GM18498 (cell line): ENCODE results near the gene FRAS1.
"Not testable (repeated sequence)": the region's sequence is repeated elsewhere in the genome, so short reads cannot be mapped to it uniquely, and the experiment has no call there.

Source experiments
- ATAC-seq: cut with Tn5 transposase; IDR thresholded peaks from one replicate; pipeline ENCODE4 v1.9.1; 2021; ENCODE audit warnings: mild to moderate bottlenecking, moderate library complexity; ENCODE audit not compliant: unreplicated experiment

The FRAS1 gene

DNA sequence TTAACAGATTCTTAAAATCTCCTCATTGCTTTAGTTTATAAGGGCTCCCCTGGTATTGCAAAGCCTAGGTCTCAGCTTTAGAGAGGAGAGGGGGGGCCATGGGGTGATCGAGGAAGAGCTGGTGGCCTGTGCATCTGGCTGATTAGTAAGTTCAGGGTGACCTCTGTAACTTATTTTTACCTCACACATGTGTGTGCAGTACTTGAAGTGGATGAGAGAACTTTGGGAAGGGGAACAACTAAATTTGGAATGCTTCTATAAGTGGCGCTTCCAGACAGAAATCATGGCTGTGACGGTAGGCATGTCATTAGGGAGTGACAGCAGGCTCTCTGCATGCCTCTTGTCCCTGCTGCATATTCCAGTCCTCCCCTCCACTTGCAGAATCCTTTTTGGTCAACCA, 41.9 kb downstream of the FRAS1 start:
- no peak for ATAC-seq

DNA sequence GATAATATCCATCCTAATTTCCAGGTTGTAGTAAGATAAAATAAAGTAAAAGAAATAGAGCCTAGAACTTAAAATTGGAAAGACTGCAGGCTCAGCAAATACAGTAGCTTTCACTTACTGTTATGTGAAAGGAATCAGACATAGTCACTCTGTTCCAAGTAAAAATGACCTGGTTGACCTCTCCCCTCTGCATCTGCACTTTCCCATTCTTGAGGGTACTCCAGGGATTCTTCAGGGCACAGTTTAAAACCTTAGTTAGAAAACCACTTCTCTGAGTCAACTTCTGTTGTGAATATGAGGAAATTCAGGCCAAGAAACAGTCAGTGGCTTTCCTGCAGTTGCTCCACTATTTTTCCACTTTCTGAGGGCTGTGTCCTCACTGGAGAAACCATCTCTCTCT, 42.9 kb downstream of the FRAS1 start:
- no peak for ATAC-seq

DNA sequence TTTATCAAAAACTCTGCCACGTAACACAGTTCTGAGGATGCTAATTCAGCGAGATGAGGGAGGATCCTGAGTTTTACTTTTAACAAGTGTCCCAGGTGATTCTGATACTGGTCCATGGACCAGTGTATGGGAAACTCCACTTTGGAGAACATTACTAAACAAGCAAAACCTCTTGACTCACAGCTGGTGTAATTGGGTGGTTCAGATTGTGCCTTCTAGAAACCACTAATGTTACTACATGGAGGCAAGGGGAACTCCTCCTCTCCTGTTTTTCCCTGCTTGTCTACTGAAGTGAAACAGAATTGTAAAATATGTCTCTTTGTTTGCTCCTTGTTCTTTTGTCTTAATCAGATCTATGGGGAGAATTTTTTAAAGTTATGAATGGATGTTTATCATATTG, 62.6 kb downstream of the FRAS1 start:
- ATAC-seq: no peak

DNA sequence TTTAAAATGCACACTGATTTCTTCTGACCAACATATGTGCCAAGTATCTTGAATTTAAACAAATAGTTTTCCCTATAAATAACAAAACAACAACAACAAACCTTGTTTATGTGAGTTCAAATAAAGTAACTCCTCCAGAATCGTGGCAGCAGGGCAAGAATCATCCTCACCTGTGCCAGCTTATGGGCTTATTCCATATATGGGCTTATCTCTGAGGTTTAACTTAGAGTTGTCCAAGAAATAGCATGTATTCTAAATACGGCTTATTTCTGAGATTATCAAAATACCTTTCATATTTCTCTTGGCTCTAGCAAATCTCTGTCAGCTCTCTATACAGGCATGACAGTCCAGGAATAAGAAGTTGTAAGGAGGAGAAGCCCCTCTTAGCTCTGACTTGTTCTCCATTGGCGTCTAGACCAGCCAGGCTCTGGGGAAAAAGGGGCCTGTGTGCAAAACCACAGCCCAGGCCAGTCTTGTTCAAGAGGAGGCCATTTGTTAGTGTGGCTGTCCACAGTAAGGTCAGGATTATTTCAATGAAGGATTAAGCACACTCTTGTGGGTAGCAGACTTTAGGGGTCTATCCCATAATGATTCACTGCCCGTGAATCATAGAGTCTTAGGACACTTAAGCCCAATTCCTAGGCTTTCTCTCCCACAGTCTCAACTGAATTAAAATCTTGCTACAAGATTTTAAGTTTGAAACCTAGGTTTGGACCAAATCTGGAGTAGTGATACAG, 63.2 kb downstream of the FRAS1 start:
- ATAC-seq: no peak

DNA sequence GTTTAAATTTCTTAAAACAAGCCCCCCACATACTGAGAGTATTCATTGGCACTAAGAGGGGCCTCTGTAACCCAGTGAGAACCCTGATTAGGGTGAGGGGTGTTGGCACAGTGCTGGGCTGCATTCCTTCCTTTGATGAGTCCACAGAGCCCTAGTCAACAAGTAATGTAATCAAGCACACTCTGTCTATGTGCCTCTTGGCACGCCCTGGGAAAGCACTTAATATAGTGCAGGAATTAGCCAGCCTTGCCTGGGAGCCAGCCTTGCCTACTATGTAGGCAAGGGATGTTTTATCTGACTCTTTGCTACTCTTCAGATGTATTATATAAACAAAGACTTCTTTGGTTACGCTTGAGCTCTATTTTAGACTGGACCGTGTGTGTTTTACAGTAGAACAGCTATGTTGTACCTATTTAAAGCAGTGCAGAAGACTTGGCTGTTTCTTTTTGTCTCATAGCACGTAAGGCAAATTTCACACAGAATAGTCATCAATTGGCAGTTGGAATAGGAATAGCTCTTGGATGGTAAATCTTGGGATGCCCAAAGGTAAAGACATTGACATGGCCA, 64.3 kb downstream of the FRAS1 start:
- no peak for ATAC-seq

DNA sequence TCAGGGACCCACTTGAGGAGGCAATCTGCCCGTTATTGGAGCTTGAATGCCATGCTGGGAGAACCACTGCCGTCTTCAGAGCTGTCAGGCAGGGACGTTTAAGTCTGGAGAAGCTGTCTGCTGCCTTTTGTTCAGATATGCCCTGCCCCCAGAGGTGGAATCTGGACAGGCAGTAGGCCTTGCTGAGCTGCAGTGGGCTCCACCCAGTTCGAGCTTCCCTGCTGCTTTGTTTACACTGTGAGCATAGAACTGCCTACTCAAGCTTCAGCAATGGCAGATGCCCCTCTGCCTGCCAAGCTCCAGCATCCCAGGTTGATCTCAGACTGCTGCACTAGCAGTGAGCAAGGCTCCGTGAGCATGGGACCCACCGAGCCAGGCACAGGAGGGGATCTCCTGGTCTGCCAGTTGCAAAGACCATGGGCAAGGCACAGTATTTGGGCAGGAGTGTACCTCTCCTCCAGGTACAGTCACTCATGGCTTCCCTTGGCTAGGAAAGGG, 68.8 kb downstream of the FRAS1 start:
- ATAC-seq: not testable (repeated sequence)

DNA sequence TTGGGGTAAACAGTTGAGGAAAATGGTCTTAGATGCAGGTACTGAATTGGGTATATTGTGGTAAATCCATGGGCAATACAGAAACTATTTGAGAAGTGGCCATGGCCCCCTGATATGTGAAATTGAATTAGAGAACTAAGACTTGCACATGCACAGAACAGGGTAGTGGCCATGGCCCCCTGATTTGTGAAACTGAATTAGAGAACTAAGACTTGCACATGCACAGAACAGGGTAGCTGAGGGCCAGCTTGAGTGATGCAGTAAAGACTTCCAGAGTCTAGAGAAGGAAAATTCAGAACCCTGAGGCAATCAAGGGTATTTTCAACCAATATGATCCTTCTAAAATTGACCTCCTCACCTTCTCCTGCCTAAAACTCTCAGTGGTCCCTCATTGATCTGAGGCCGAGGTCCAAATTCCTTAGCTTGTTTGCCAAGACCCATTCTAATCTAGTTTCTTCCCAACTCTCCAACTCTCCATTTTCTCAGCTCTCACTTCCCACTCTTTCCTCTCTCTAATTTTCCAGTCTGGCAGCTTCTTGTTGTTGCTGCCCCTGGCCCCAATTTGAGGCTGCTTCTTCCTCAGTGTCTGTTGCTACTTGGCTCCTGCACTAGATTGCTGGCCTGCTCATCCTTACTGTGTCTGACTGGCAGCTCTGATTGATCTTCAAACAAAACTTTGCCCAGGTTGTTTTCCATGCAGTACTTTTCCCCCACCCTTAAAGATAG, 72.4 kb downstream of the FRAS1 start:
- no peak for ATAC-seq

DNA sequence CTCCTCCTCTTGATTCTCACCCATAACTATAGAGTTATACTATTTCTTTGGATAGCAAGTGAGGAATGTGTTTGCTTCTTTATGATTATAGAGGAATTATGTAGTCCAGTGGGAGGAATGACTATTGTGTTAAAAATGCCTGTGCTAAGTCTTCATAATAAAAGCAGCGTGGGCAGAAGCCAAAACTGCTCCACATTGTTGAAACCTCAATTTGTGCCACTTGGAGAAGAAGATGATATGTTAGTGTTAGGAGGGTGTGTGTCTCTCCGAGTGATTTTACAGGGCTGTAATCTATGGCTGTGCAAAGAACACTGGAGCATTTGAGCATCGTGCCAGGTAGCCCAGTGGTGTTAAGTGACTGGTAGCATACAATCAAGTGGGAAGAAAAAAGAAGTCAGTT, 74.3 kb downstream of the FRAS1 start:
- ATAC-seq: no peak

DNA sequence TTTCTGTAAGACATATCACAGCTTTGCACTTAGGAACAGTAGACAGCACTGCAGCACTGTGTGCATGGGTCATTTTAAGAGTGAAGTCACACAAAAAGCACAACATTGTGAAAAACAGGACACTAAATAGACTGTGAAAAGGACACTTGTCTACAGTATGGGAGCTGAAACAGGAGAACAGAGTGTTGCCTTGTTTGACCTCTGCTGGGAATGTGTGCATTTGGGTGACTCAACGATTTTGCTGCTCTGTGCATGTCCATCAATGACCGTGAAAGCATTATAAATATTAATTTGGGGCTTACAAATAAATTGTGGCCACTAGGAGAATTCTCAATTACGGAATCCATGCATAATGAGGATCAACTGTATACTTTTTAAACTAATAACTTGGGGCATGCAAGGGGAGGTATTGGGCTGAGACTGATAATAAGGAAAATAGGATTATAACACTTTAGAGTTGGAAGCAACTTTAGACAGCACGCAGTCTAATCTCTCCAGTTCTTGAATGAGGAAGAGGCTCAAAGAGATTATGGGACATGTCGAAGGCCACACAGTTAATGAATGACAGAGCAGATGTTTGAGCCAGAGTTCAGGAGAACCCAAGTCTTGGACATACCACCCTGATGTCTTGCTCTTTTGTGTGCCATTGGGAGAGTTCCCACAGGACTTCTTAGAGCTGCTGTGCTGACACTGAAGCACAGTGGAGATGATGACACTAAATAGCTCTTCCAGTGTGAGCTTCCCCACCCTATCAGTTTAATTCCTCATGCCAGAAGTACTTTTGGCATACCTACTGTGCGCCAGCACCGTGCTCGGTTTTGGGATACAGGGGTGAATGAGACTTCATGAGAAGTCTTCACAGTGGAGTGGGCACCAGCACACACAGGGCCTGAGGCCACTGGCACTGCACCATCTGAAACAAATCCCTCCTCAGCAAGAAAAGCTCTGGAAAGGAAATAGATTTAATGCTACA, 79.3 kb downstream of the FRAS1 start:
- ATAC-seq: no peak

DNA sequence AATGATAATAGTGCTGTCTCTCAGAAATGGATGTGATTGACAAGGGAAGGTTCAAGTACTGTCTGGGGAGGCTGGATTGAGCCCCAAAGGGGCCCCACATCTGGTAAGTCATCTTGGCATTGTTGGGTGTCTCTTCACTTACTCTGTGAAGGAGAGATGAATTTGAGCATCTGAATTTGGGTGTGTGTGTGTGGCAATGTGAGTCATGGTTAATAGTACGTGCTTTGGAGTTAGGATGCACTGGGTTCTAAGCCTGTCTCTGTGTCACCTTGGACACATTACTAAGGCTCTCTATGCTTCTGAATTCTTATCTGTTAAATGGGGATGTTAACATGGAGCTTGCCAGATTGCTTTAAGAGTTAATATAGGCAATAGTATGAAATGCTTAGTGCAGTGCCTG, 80.4 kb downstream of the FRAS1 start:
- ATAC-seq: no peak

DNA sequence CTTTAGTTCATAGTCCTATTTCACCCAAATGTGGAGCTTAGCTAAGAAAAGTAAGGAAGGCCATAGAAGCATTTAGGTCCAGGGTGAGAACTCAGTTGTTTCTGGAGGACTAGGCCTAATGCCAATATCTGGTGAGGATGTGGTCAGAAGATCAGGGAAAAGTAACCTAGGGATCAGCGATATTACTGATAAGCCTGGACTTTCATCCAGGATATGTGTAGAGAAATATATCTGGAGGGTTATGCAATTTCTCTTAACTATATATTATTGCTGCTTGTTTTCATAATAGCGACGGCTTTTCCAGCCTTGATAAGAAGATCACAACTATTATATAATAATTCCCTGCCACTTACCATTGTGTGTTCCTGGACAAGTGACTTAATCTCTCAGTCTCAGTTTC, 81.1 kb downstream of the FRAS1 start:
- no peak for ATAC-seq

DNA sequence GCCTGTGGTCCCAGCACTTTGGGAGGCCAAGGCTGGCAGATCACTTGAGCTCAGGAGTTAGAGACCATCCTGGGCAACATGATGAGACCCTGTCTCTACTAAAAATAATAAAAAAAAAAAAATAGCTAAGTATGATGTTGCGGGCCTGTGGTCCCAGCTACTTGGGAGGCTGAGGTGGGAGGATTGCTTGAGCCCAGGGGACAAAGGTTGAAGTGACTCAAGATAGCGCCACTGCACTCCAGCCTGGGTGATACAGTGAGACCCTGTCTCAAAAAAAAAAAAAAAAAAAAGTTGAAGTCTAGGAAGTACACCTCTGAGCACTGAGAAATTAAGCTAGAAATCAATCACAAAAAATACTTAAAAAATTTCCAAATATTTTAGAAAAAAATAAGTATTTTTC, 86.5 kb downstream of the FRAS1 start:
- no peak for ATAC-seq

DNA sequence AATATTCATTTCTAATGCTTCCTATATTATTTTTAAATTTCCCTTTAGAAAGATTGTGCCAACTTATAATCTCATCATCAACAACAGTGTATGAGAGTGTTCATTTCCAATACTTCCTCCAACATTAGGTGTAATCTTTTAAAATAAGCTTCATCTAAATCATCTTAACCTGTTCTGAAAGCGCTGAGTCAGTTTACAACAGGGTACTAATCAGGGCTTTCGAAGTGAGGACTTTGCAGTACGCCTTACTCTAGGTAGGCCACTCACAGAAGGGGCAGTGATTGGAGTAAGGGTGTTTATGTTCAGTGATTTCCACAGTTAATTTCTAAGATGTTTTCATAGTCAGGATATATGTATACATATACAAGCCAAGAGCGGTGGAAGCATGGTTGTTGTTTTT, 87.9 kb downstream of the FRAS1 start:
- ATAC-seq: no peak

DNA sequence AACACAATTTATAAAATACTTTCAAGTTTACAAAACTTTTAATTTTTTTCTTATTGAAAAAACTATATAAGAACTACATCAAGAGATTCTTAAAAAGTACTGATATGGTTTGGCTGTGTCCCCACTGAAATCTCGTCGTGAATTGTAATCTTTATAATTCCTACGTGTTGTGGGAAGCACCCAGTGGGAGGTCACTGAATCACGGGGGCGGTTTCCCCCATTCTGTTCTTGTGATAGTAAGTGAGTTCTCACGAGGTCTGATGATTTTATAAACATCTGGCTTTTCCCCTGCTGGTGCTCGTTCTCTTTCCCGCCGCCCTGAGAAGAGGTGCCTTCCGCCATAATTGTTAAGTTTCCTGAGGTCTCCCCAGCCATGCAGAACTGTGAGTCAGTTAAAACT, 88.5 kb downstream of the FRAS1 start:
- ATAC-seq: no peak

DNA sequence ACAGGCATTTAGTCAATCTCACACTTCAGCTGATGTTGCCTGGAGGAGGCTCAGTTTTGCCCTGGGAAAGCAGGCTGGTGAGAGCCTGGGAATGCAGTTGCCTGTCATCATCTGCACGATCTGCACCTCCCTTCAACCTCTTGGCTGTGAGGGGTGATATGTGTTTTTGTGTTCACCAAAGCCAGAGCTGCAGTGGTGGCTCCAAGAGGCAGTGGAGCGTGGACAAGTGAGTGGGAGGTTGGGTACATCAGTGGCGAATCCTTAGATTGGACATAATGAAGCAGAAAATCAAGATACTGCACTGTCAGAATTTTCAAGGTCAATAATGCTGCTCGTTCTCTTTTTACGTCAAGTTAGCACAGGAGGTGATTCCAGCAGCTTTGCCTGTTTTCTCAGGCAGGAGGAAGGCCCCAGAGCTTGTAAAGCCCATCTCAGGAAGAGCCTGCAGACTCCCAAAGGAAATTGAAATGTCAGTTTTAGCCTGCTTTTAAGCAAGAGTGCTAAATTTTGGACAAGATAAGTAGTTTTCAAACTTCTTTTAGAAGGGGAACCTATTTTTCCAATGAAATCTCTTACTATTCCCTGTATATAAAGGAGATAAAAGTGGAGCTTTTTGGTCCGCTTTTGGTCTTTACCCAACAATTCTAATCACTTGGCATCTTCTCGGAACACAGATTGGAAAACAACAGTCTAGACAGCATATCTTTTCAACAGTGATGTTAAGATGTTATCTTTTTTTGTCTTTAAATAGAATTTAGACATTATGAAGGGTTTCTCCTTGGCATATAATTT, 92.8 kb downstream of the FRAS1 start:
- ATAC-seq: no peak

DNA sequence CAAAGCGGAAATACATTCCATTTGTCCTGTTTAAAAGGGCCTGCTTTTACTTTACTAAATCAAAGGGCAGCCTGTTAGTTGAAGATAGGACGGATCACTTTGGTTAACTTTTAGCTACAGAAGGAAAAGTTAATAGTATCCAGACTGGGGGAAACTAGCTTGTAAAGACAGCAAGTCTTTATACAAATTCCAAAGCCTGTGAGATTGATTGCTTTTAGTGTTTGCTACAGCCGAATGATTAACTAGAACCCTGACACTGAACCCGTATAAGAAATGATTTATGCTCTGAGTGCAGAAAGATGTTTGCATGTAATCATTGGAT, 93.4 kb downstream of the FRAS1 start:
- ATAC-seq: no peak

DNA sequence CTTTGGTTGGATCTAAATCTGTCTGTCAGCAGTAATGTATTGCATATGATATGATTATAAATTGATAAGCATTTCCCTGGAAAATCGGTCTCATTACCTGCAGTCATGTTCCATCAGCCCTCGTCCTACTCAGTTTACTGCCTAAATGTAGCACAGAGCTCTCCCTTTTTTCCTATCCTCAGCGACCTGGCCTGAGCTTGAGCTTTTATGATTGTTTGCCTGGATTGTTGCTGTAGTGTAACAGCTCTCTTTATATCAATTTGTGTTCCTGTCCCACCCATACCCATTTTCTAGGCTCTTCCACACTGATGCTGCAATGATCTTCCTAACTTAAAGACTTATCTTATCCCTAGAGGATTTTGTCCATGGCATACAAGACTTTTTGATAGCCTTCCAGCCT, 95.7 kb downstream of the FRAS1 start:
- no peak for ATAC-seq

DNA sequence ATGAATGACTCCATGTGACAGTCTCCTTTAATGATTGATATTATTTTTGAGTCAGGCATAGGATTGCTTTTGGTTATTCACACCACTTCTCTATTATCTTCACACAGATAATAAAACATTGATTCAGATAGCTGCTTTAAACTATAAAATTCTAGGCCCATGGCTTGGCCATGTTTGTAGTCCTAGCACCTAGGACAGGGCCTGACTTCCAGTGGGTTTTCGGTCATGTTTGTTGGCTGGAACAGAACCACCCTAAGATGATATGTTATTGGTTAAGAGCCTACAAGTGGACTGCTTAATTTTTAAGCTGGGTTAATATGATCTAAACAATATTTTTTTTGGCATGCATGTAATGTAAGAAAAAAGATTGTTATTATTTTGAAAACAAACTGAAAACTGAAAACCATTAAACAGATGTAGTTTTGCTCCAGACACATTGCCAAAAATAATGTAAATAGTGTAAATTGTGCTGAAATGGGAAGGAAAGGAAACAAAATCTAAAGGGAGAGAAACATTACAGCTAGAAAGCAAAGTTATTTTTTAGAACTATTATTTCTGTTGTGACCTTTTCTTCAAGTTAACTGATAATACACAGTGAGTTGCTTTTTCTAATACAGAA, 98.0 kb downstream of the FRAS1 start:
- no peak for ATAC-seq

DNA sequence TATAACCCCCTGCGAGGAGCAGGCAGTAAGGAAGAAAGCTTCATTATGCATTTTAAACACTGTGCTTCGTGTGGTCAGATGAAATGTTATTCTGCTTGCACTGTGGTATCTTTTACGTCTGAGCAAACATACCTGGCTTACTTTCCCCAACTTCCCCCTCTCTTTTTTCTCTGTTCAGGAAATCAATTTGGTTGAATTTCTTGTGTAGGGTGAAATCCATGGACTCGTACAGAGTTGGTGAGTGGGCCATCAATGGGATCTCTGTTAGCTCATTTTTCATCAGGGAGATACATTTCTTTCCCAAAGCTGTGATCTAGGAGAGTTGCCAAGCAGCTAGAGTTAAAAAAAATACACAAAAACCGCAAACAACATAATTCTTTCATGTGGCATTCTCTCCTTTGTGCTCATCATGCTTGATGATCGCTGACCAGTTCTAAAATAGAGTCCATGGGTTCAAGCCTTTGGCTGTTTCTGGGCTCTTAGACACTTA, 98.5 kb downstream of the FRAS1 start:
- no peak for ATAC-seq

DNA sequence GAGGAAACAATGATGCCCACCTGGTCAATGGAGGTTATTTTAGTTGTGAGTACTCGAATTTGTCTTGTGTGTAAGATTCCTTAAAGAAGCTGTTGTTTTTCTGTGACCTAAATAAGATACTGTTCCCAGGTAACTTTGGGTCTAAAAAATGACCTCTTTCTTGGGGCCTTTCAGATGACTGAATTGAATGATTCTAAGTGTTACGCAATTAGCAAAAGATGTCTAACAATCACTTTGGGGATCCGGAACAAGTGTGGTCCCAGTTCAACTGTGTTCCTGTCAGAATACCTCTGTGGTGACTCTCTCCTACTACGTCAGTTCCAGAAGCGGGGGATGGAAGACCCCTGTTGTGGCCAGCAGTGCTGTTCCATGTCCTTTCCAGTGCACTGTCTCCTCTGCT, 99.4 kb downstream of the FRAS1 start:
- no peak for ATAC-seq
